GM18873 (cell line): ENCODE data around the gene KIAA0319L.
"Not testable (repeated sequence)": the region's sequence is repeated elsewhere in the genome, so short reads cannot be mapped to it uniquely, and the experiment has no call there.

Source experiments
- ATAC-seq: cut with Tn5 transposase; IDR thresholded peaks from one replicate; pipeline ENCODE4 v1.9.1; 2021; ENCODE audit warnings: mild to moderate bottlenecking, moderate library complexity, moderate number of reproducible peaks; ENCODE audit not compliant: unreplicated experiment, low FRiP score

The KIAA0319L gene

GRCh38 chr1:35557118-35557610 lies at the start of gene KIAA0319L:
KIAA0319L (minus strand) TSS chr1:35557403; CDS start chr1:35554491, 2,912 bp downstream.
- ATAC-seq, result peak; percentile 66

GRCh38 chr1:35605867-35606182 lies 48.6 kb upstream of the KIAA0319L start:
- ATAC-seq, result no peak

- no peak for ATAC-seq
Measured at GRCh38 chr1:35605071-35605866, 48.1 kb upstream of the KIAA0319L start.

DNA sequence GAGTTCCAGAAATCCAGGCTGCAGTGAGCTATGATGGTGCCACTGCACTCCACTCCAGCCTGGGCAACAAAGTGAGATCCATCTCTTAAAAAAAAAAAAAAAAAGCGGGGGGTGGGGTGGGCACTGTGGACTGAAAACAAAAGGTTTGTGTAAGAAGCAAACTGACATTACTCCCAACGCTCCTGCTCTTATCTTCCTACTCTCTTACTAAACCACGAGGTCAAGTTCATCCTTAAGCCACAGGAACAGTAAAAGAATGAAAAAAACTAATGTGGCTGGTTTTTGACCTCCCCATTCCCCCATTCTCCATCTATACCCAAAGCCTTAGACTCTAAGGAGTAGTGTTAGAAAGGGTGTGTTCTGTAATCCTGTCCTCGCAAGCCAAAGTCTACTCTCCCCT lies 46.7 kb upstream of the KIAA0319L start:
- no peak for ATAC-seq

DNA sequence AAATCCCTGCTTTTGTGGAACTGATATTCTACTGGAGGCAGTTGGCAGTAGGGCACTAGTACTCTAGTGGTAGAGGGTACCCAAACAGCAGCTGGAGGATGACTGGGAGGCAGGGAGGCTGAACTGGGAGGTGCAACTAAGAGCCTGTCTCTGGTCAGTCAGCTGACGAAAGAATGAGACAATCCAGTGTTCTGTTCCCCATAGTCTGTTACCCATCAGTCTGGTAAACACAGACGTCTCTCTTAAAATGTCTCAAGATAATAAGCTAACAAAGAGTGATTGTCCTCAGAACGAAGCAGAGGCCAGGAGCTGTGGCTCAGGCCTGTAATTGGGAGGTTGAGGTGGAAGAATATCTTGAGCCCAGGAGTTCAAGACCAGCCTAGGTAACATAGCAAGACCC lies 46.3 kb upstream of the KIAA0319L start:
- ATAC-seq, result no peak

- ATAC-seq, result no peak
Measured at GRCh38 chr1:35600593-35600992, 43.4 kb upstream of the KIAA0319L start.

DNA sequence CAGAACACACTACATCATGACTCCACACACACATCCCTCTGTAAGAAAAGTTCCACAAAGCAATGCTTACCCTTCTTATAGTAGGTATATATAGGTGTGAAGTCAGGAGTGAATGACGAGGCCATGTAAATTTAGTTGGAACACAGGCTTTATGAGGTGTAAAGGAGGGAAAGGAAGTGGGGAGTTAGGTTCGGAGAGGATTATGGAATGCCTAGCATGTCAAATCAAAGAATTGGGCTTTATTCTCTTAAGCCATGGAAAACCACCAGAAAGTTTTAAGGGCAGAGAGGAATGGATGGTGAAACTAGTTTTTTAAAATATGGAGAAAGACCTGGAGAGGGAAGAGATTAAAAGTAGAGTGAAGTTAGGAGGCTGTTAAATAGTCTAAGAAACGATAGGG lies 42.2 kb upstream of the KIAA0319L start:
- no peak for ATAC-seq

GRCh38 chr1:35598895-35599294 lies 41.7 kb upstream of the KIAA0319L start:
- no peak for ATAC-seq

GRCh38 chr1:35597870-35598269 lies 40.7 kb upstream of the KIAA0319L start:
- no peak for ATAC-seq

DNA sequence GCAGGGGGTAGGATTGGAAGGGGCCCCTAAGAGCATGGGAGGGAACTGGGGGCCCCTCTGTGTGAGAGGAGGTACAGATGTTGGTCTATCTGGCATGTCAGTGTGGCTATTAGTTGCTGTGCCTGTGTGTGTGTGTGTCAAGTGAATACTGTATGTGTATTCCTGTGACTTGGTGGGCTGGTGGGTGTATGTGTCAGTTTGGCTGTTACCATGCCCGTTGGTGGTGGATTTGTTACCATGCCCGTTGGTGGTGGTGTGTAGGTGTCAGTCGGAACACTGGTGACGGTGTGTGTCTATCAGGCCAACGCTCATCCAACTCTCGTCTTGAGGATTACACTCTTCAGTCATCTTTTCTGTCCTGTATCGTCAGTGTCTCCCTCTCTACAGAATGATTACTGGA lies 38.5 kb upstream of the KIAA0319L start:
- ATAC-seq, result no peak

DNA sequence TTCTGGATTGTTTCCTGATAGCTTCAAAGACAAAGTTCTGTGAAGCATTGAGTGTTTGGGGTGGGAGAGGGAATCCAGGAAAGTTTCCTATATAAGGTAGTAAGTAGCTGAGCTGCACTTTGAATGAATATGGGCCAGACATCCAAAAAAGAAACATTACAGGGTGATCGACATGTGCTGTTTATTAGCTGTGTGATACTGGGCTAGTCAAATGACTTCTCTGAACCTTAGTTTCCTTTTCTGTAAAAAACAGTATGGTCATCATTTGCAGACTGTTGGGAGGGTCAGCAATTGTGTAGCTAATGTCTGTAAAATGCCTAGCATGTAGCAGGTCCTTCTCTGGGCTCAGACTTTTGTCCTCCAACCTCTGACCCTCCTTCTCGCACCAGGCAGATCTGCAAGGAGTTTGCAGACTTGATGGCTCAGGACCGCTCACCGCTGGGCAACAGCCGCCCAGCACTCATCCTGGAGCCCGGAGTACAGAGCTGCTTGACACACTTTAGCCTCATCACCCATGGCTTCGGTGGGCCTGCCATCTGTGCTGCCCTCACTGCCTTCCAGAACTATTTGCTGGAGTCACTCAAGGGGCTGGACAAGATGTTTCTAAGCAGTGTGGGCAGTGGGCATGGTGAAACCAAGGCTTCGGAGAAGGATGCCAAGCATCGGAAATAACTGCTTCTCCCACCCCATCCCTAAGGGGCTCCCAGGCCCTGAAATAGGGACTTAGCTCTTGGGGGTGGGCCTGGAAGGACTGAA lies 37.0 kb upstream of the KIAA0319L start:
- no peak for ATAC-seq

- ATAC-seq, result no peak
Measured at GRCh38 chr1:35592991-35593769, 36.0 kb upstream of the KIAA0319L start.

DNA sequence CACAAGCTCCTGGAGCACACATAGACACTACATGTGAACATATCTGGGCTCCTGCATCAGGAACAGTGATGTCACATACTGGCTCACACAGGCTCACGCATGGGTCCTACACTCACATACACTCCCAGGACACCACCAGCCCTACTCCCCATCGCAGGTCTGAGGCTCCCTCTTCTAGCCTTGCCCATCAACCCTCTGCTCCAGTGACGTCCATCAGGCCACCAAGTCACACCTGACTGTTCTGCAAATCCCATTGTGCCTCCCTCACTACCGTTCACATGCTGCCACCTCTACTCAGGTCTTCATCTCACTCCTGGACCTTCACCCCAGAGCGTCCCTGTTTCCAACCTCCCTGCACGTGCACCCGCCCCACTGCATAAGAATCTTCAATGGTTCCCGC lies 34.0 kb upstream of the KIAA0319L start:
- ATAC-seq, result no peak

GRCh38 chr1:35590476-35591040 lies 33.4 kb upstream of the KIAA0319L start:
- no peak for ATAC-seq

DNA sequence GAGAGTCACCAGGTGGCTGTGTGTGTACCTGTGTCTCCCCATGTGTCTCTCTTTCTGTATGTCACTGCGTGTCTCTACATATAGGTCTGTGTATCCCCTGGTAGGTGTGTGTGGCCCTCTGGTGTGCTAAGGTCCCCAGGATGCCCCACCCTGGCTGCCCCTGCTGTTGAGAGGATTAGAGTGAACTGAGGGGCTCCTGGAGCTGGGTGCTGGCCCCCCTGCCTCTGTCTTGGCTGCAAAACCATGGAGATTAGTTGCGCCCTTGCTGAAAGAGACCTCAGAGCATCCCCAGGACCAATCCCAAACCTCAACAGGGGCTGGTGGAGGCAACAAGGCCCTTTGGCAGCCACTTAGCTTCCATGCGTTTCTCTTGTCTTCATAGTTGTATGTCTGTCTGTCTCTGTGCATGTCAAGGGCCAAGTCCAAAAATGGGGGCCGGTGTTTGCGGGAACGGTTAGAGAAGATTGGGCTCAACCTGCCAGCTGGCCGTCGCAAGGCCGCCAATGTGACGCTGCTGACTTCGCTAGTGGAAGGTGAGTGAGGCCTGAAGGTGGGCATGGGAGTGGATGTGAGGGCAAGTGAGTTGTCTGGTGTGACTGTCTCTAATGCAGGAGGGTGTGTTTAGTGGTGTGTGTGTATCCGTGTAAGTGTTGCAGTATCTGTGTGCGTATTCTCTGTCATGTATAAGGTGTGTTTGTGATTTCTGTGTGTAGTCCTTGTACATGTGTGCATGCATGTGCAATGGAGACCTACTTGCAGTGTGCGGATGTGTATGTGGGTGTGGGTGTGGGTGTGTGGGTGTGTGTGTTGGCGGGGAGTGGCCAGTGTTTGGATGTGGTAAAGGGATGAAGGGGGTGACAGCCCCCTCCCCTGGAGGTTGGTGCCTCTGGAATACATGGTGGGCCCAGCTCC lies 32.6 kb upstream of the KIAA0319L start:
- no peak for ATAC-seq

DNA sequence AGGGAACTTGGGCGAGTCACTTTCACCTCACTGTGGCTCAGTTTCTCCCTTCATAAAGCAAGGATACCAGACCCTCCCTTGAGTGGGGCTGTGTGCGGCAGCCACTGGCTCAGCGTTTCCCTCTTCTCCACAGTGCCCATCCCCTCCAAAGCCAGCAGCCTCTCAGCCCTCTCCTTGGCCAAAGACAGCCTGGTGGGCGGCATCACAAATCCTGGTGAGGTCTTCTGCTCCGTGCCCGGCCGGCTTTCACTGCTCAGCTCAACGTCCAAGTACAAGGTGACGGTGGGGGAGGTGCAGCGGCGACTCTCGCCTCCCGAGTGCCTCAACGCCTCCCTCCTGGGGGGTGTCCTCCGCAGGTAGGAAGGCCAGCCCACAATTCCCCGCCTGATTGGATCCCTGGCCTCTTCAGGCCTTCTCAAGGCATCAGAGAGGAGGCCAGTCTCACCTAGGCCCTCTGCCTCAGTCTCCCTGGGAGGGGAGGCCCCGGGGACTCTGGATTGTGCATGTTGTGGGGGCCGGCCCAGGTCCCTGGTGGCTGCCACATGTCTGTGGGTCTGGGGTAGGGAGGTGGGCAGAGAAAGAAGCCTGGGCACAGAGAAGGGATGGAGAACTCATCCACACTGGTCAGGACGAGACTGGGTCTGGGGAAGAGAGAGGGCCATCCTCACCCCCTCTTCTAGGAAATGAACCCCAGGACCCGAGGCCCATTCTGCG lies 31.2 kb upstream of the KIAA0319L start:
- ATAC-seq, result no peak

GRCh38 chr1:35587736-35588135 lies 30.5 kb upstream of the KIAA0319L start:
- no peak for ATAC-seq

- no peak for ATAC-seq
Measured at GRCh38 chr1:35586808-35587207, 29.6 kb upstream of the KIAA0319L start.

DNA sequence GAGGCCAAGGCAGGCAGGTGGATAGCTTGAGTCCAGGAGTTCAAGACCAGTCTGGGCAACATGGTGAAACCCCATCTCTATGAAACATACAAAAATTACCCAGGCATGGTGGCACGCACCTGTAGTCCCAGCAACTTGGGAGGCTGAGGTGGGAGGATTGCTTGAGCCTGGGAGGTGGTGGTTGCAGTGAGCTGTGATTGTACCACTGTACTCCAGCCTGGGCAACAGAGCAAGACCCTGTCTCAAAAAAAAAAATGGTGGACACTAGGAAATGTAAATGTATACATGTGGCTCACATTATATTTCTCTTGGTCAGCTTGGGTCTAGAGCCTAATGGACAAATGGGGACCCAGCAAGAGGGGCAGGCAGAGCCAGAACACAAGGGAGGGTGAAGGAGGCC lies 28.6 kb upstream of the KIAA0319L start:
- not testable (repeated sequence) for ATAC-seq
